T-helper 2 cell treated with Interferon-gamma antibody and Interleukin-4, amounts not matched to agents 5 μg/mL and 100 μg/mL, for 36 hours (primary cell): Measurements from ENCODE around the gene ATP13A1.

Experiments
- DNase-seq: peaks from one replicate; pipeline ENCODE4 v3.0.0; 2021; ENCODE audit warnings: low spot score
- H3K27ac Mint-ChIP-seq: one replicate; pipeline ENCODE4 v1.8.0; 2021; ENCODE audit warnings: mild to moderate bottlenecking, mixed read lengths
- H3K27me3 Mint-ChIP-seq: one replicate; pipeline ENCODE4 v1.8.0; 2021; ENCODE audit warnings: low read depth, mixed read lengths
- H3K36me3 Mint-ChIP-seq: one replicate; pipeline ENCODE4 v1.8.0; 2021; ENCODE audit warnings: low read depth, mixed read lengths
- H3K4me1 Mint-ChIP-seq: one replicate; pipeline ENCODE4 v1.8.0; 2021; ENCODE audit warnings: low read depth, mixed read lengths
- H3K4me3 Mint-ChIP-seq: one replicate; pipeline ENCODE4 v1.8.0; 2022; ENCODE audit warnings: mild to moderate bottlenecking, moderate library complexity, mixed read lengths
- H3K9me3 Mint-ChIP-seq: one replicate; pipeline ENCODE4 v1.8.0; 2021; ENCODE audit warnings: mixed read lengths

The ATP13A1 gene

DNA sequence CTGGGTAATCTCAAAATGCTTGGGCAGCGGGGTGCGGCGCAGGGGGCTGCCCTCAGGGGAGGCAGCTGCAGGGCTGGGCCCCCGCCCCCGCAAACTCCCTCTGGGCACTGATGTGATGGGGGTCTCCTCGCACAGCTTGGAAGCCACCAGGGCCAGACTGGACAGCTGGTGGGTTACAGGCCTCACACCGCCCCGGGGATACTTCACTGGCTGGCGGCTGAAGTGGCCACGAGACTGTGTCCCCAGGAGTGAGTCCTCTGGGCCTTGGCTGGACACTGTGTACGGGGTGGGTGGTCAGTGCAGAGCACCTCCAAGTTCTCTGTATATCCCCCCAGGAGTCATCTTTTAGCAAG is 33.4 kb downstream of the ATP13A1 start:
- Mint-ChIP-seq H3K9me3 (no peaks in the 10 kb centered on the region), H3K36me3 (peaks cover 51% of the 10 kb centered on the region)

DNA sequence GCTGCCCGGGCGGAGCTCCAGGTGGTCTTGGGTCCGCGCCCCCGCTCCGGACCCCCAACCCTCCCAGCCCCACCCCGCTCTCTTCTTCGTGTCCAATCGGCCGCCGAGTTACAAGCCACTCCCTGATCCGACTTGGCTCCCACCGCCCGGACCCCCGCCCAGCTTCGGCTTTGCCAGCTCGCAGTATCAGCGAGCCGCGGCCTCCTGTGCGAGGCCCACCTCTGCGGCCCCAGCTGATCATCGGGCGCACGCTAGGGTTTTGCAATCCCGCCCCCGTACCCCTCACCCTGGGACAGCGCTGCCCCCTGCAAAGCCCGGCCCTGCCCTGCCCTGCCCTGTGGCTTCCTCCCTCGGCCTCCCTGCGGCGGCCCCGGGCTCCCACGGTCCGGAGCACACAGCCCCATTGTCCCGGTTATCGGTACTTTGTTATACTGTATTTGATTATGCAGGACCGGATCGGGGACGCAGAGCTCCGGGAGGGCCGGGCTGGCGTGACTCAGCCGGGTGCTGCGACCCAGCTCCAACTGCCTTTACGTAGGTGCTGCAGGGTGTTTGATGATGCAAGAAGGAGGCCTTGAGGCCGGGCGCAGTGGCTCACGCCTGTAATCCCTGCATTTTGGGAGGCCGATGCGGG is 34.9 kb downstream of the ATP13A1 start:
- Mint-ChIP-seq H3K4me1 (peaks cover 17% of the 10 kb centered on the region), H3K36me3 (peaks cover 47% of the 10 kb centered on the region)

More for the DNA sequence above, 33.4 kb downstream of the ATP13A1 start:
- peaks cover 17% of the 10 kb centered on the region for H3K4me1 Mint-ChIP-seq
- no peaks in the 10 kb centered on the region for H3K27me3 Mint-ChIP-seq
- no peak overlapping the region for H3K27ac Mint-ChIP-seq
- DNase-seq: no peak
- H3K4me3 Mint-ChIP-seq: no peak overlapping the region

DNA sequence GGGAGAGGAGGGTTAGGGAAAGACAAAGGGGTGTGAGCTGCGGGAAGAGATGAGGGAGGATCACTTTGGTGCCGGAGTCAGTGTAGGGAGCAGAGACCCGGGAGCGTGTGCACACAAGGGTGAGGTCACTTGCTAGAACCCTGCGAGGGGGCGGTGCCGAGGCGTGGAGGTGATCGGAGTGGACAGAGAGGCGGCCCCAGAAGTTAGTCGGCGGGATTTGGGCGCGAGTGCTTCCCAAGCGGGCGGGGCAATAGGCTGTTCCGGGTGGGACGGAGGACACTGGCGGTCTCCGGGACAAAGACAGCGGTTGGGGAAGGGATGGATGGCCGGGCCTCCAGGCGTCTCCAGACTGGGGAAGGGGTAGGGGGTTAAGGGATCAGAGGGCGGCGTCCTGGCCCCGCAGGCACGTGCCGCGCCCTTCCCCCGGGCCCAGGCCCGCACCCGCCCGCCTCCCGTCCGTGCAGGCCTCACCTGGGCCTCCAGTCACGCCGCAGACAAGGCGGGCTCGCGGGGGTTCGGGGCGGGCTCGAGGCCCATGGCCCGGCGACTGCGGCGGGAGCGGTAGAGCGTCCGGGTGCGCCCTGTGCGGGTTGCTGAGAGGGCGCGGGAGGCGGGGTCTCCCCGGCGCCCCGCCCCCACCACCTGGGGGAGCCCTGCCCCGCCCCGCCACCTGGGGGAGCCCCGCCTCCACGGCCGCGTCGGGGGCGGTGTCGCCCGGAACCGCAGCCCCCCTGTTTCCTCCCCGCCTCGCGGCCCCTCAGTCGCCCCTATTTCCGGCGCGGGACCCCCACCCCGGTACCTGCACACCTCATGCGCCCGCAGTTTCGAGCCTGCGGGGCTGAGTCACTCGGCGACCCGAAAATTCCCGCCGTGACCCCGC is 35.6 kb downstream of the ATP13A1 start, which contains the start of gene LPAR2:
Gene LPAR2, minus strand, starts transcription at position 600 of the 880 bp plus-strand sequence. CDS start 945 bp downstream, outside the sequence.
- Mint-ChIP-seq H3K36me3 (peaks cover 42% of the 10 kb centered on the region), H3K9me3 (no peaks in the 10 kb centered on the region), H3K4me3 (peak within 1 kb of the TSS; percentile 97), H3K27me3 (no peaks in the 10 kb centered on the region), H3K4me1 (peaks cover 17% of the 10 kb centered on the region), H3K27ac (peak within 1 kb of the TSS; percentile 95)
- DNase-seq: peak; percentile 47

More for the DNA sequence above, 34.9 kb downstream of the ATP13A1 start:
- Mint-ChIP-seq H3K27ac (peak overlapping the region; percentile 31), H3K9me3 (no peaks in the 10 kb centered on the region), H3K4me3 (peak overlapping the region; percentile 66), H3K27me3 (no peaks in the 10 kb centered on the region)
- DNase-seq: peak; percentile 11

DNA sequence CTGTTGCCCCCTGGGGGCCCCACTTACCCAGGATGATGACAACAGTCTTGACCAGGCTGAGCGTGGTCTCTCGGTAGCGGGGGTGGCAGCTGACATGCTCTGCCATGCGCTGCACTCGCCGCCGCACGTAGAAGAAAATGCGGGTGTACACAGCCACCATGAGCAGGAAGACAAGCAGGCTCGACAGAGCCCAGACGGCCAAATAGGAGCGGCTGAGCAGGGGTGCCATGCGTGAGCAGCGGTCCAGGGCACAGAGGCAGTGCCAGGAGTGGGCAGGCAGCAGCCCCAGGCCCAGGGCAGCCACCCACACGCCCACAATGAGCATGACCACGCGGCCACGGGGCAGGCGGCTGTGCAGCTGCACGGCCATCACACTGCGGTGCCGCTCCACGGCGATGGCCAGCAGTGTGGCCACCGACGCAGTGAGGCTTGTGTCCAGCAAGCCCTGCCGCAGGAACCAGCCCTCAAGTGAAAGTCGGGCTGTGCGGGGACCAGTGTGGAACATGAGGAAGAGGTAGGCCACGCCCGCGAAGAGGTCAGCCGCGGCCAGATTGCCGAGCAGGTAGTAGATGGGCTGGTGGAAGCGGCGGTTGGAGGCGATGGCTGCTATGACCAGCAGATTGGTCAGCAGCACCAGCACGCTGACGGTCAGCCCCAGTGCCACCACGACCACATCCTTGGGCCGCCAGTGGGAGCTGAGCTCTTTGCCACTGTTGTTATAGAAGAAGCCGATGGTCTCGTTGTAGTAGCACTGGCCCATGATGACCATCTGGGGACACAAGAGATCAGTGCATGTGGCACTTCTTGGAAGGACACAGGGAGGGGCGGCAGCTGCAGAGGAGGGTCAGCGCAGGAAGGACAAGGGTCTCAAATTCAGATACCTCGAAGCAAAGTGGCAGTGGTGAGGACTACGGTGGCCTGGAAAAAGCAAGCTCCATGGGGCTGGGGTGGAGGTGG is 36.7 kb downstream of the ATP13A1 start:
- Mint-ChIP-seq H3K36me3 (peaks cover 37% of the 10 kb centered on the region), H3K4me3 (peak overlapping the region; percentile 97), H3K9me3 (no peaks in the 10 kb centered on the region)

DNA sequence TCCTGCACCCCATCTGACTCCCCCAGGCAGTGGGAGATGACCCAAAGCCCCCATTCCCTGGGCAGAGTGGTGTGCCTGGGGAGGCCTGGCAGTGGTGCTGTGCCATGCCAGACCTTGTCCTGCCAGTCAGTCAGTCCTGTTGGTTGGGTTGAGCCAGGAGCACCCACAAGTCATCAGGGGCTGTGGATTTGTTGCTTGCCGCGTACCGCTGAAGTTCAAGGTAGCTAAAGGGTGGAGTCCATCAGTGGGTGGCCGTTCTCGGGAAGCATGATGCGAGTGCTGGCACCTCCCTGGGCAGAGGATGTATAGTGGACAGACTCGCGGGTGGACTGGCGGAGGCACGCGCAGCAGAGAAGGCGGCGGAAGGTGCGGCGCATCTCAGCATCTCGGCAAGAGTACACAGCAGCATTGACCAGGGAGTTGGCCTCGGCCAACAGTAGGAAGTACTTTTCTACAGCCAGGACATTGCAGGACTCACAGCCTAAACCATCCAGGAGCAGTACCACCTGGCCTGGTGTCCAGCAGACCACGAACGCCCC is 39.4 kb downstream of the ATP13A1 start:
- Mint-ChIP-seq H3K4me1 (peaks cover 20% of the 10 kb centered on the region), H3K27ac (no peak overlapping the region), H3K9me3 (no peaks in the 10 kb centered on the region), H3K36me3 (peaks cover 23% of the 10 kb centered on the region), H3K4me3 (no peak overlapping the region), H3K27me3 (no peaks in the 10 kb centered on the region)
- no peak for DNase-seq

More for the DNA sequence above, 36.7 kb downstream of the ATP13A1 start:
- Mint-ChIP-seq H3K27me3 (no peaks in the 10 kb centered on the region), H3K4me1 (peaks cover 17% of the 10 kb centered on the region), H3K27ac (peak overlapping the region; percentile 95)
- DNase-seq: no peak

DNA sequence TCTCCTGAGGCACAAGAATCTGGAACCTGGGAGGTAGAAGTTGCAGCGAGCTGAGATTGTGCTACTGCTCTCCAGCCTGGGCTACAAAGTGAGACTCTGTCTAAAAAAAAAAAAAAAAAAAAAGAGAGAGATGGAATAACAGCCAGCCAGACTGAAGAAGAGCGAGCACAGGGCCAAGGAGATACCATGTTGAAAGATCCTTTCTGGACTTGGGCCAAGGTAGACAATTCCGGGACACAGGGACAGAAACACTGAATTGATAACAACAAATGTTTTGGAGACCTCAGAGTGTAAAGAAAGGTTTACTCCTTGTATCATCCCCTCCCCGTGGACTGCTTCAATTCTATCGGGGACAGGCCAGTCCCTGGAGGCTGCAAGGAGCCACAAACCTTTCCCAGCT is 40.1 kb downstream of the ATP13A1 start:
- peaks cover 27% of the 10 kb centered on the region for H3K36me3 Mint-ChIP-seq
- no peaks in the 10 kb centered on the region for H3K27me3 Mint-ChIP-seq
- DNase-seq: no peak
- no peak overlapping the region for H3K4me3 Mint-ChIP-seq
- H3K27ac Mint-ChIP-seq: no peak overlapping the region
- no peaks in the 10 kb centered on the region for H3K9me3 Mint-ChIP-seq
- peaks cover 25% of the 10 kb centered on the region for H3K4me1 Mint-ChIP-seq

DNA sequence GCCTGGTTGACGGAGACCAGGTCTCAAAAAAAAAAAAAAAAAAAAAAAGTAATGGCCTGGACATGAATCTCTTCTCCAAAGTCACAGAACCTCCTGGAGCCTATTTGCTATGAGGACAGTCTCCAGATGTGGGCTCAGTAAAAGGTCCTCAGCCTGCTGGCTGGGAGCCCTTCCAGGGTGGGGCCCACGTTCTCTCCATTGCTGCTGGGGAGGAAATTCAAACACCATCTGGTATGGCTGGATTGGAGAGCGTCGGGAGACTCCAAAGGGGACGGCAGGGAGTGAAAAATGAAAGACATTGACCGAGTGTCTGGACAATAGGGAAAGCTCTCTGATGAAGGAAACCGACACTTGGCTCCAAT is 43.6 kb downstream of the ATP13A1 start:
- Mint-ChIP-seq H3K36me3 (peaks cover 23% of the 10 kb centered on the region), H3K27ac (no peak overlapping the region), H3K27me3 (no peaks in the 10 kb centered on the region), H3K9me3 (no peaks in the 10 kb centered on the region), H3K4me1 (peaks cover 33% of the 10 kb centered on the region), H3K4me3 (no peak overlapping the region)
- DNase-seq: no peak

DNA sequence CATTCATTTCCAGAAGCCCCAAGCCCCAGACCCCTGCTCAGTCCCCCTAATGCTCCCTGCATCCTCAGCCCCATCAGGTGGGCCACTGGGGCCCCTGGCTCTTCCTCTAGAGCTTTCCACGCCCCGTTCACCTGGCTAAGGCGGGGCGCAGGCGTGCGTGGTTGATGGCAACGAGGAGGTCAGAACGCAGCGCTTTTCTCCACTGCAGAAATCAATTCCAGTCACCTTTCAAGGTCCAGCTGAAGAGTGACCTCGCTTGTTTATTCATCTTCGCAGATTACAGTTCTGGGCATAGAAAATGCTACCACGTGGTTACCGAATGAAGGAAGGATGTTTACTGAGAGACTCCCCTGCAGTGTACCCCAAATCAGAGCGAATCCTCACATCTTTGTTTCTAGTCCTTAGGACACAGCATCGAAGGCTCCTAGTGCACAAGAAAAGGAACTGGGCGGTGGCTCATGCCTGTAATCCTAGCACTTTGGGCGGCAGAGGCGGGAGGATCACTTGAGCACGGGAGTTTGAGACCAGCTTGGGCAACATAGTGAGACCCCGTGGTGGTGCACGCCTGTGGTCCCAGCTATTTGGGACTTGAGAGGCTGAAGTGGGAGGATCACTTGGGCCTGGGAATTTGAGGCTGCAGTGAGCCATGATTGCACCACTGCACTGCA is 44.2 kb downstream of the ATP13A1 start:
- H3K4me1 Mint-ChIP-seq: peaks cover 33% of the 10 kb centered on the region
- DNase-seq: no peak
- H3K27ac Mint-ChIP-seq: peak overlapping the region; percentile 88
- no peaks in the 10 kb centered on the region for H3K9me3 Mint-ChIP-seq
- peak overlapping the region; percentile 88 for H3K4me3 Mint-ChIP-seq
- H3K27me3 Mint-ChIP-seq: no peaks in the 10 kb centered on the region
- H3K36me3 Mint-ChIP-seq: peaks cover 23% of the 10 kb centered on the region

DNA sequence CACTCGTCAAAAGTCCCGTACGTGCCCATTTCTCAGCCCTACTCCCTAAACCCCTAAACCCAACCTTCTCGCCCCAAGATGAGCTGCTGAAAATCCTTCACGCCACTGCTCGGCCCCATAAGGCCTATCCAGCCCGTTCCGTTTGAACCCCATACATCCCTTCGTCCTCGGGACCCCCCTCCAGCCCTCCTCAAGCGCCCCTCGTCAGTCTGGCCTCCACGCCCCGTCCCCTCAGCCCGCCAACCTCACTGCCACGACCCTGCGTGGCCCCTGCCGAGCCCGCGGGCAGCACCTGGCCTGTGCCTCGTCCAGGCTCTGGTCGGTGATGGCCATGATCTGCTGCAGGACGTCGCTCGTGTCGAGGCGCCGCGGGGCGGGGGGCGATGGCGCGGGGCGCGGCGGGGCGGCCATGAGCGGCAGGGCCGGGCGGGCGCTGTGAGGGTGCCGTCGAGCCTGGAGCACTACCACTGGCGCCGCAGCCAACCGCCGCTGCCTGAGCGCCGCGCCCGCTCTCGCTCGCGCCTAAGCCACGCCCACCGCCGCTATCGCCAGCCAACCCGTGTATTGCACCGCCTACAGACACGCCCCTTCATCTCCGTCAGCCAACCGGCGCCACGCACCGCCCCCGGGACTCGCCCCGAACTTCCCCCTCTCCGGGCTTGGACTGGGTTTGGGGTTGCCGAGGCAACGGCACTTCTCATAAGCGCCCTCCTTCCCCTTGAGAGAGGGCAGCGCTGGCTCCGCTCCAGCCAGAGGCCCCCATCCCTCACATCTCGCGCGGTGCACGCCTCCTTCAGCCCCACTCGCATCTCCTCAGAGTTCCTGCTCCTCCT is 45.0 kb downstream of the ATP13A1 start, which contains the start of gene PBX4:
Gene PBX4, minus strand, starts transcription at position 469 of the 833 bp plus-strand sequence. Its CDS starts 58 bp downstream, at position 411.
- peak within 1 kb of the TSS; percentile 88 for H3K27ac Mint-ChIP-seq
- H3K9me3 Mint-ChIP-seq: no peaks in the 10 kb centered on the region
- H3K27me3 Mint-ChIP-seq: no peaks in the 10 kb centered on the region
- DNase-seq: peak; percentile 98
- peaks cover 37% of the 10 kb centered on the region for H3K4me1 Mint-ChIP-seq
- H3K36me3 Mint-ChIP-seq: peaks cover 18% of the 10 kb centered on the region
- H3K4me3 Mint-ChIP-seq: peak within 1 kb of the TSS; percentile 89

DNA sequence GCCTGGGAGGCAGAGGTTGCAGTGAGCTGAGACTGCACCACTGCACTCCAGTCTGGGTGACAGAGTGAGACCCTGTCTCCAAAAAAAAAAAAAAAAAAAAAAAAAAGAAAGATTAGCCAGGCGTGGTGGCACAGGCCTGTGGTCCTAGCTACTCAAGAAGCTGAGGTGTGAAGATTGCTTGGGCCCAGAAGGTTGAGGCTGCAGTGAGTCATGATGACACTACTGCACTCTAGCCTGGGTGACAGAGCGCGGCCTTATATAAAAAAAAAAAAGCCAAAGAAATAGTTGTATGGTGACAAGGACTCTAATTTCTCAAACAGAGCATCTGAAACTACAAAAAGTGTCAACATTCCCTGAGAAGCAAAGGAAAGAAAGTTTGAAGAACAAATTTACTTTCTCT is 48.4 kb downstream of the ATP13A1 start:
- Mint-ChIP-seq H3K27ac (peak overlapping the region; percentile 76), H3K4me3 (peak overlapping the region; percentile 53)
- DNase-seq: peak; percentile 35

DNA sequence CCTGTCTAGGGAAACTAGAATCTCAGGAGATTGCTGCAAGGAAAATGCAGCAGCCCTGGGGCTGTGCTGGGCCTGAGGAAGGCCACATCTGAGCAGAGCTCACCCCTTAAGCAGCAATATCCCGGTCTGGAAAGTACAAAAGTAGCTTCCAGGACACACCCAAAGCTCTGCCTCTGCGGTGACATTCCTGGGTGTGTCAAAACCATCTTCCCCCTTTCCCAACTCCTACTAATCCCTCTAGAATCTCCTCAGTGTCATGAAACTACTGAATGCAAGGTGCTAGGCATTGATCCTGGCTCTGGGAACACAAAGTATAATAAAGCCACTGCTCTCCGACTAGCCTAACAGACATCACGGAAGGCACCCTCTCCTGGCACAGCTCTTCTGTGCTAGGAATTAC is 50.0 kb downstream of the ATP13A1 start:
- DNase-seq: no peak
- peaks cover 42% of the 10 kb centered on the region for H3K4me1 Mint-ChIP-seq
- no peak overlapping the region for H3K4me3 Mint-ChIP-seq
- H3K27ac Mint-ChIP-seq: no peak overlapping the region
- no peaks in the 10 kb centered on the region for H3K9me3 Mint-ChIP-seq
- H3K27me3 Mint-ChIP-seq: no peaks in the 10 kb centered on the region
- peaks cover 34% of the 10 kb centered on the region for H3K36me3 Mint-ChIP-seq

More for the DNA sequence above, 48.4 kb downstream of the ATP13A1 start:
- H3K4me1 Mint-ChIP-seq: peaks cover 47% of the 10 kb centered on the region
- peaks cover 31% of the 10 kb centered on the region for H3K36me3 Mint-ChIP-seq
- no peaks in the 10 kb centered on the region for H3K27me3 Mint-ChIP-seq
- no peaks in the 10 kb centered on the region for H3K9me3 Mint-ChIP-seq
